GM12878 (cell line): ENCODE results near the gene CALN1. TPM values are rescaled to one million over a fixed set of nuclear protein-coding genes. Genes with fewer than 3 reads are reported as not detected.

Experiments
- ATAC-seq: fragments of 200-7000 bp; cut with Tn5 transposase; 3 replicates; pipeline ENCODE4 v1.9.1; 2020; ENCODE audit warnings: mild to moderate bottlenecking, moderate library complexity
- BruUV-seq: library from RNA; stranded (reverse); fragments of 400-500 nt; replicated peaks from 2 replicates; lab custom pipeline; 2021; lab: Mats Ljungman, UMichigan
- CTCF ChIA-PET: fragments of 300-600 bp; sonication (Branson Sonifier 250); formaldehyde crosslinking; extraction: SDS; loops from one replicate; lab custom pipeline; 2021; ENCODE audit warnings: inconsistent platforms; lab: Yijun Ruan, JAX
- POLR2A ChIA-PET: fragments of 350-600 bp; formaldehyde crosslinking; extraction: SDS; loops from one replicate; lab custom pipeline; 2021; ENCODE audit warnings: inconsistent platforms; lab: Charles Lee
- RAD21 ChIA-PET: fragments of 300-600 bp; sonication (Branson Sonifier 250); formaldehyde crosslinking; loops from one replicate; lab custom pipeline; 2023; ENCODE audit warnings: antibody characterized with exemption; ENCODE audit not compliant: unreplicated experiment; lab: Charles Lee
- SMC1A ChIA-PET: fragments of 300-600 bp; sonication (Branson Sonifier 250); formaldehyde crosslinking; loops from one replicate; lab custom pipeline; 2023; ENCODE audit not compliant: unreplicated experiment, uncharacterized antibody; lab: Charles Lee
- DNase-seq: peaks from one replicate; pipeline ENCODE4 v3.0.0-alpha.2; 2011; ENCODE audit warnings: low read depth, low spot score
- FAIRE-seq: peaks from 3 replicates; lab custom pipeline; 2011; peaks lifted over from hg19 to GRCh38; lab: Jason Lieb, UNC
- H2AFZ ChIP-seq: 2 replicates; pipeline ENCODE4 v1.6.0; 2011; ENCODE audit warnings: low read depth, low read length, control low read depth; ENCODE audit not compliant: control insufficient read depth
- H3K27ac ChIP-seq: 2 replicates; pipeline ENCODE4 v1.5.1; 2011; ENCODE audit warnings: control low read depth; ENCODE audit not compliant: control insufficient read depth, insufficient read depth
- H3K27me3 ChIP-seq, 2 experiments: replicated peaks in 1 of 2; 2 replicates each; pipeline versions ENCODE4 v1.6.0 to v1.6.1; 2011; ENCODE audit warnings: low read length in 1 of 2; ENCODE audit not compliant: control insufficient read depth in 2 of 2, insufficient read depth in 2 of 2
- H3K36me3 ChIP-seq, 2 experiments: 2 replicates each; pipeline ENCODE4 v1.5.1; 2011; ENCODE audit warnings: low read length in 1 of 2; ENCODE audit not compliant: control insufficient read depth in 2 of 2, insufficient read depth in 2 of 2
- H3K4me1 ChIP-seq: 2 replicates; pipeline ENCODE4 v1.6.1; 2011; ENCODE audit warnings: mild to moderate bottlenecking, low read length, moderate library complexity, mixed read lengths; ENCODE audit not compliant: control insufficient read depth, insufficient read depth
- H3K4me2 ChIP-seq: 2 replicates; pipeline ENCODE4 v1.6.0; 2011; ENCODE audit warnings: control low read depth; ENCODE audit not compliant: control insufficient read depth, insufficient read depth
- H3K4me3 ChIP-seq: fragments of 200-600 bp; sonication (generic); 2 replicates; pipeline ENCODE4 v1.5.1; 2016
- H3K79me2 ChIP-seq: 2 replicates; pipeline ENCODE4 v1.6.0; 2011; ENCODE audit warnings: low read length; ENCODE audit not compliant: control insufficient read depth, insufficient read depth
- H3K9ac ChIP-seq: 2 replicates; pipeline ENCODE4 v1.8.0; 2011; ENCODE audit warnings: low read length, control low read depth, mixed read lengths; ENCODE audit not compliant: control insufficient read depth, insufficient read depth
- H3K9me3 ChIP-seq: replicated peaks from 3 replicates; pipeline ENCODE4 v1.5.1; 2011; ENCODE audit warnings: mild to moderate bottlenecking, low read length; ENCODE audit not compliant: control insufficient read depth, insufficient read depth
- H4K20me1 ChIP-seq: 2 replicates; pipeline ENCODE4 v1.6.0; 2011; ENCODE audit not compliant: control insufficient read depth, insufficient read depth
- BMI1 ChIP-seq: fragments of 450-650 bp; IDR thresholded peaks from 2 replicates; pipeline ENCODE4 v1.6.1; 2016; ENCODE audit warnings: mild to moderate bottlenecking, moderate library complexity, borderline replicate concordance
- CREM ChIP-seq: IDR thresholded peaks from 2 replicates; pipeline ENCODE4 v1.6.1; 2014; ENCODE audit warnings: antibody characterized with exemption, low read depth
- EED ChIP-seq: sonication (generic); IDR thresholded peaks from 2 replicates; pipeline ENCODE4 v1.6.1; 2016; ENCODE audit warnings: antibody characterized with exemption, low read depth
- HDGF ChIP-seq: fragments of 450-650 bp; IDR thresholded peaks from 2 replicates; pipeline ENCODE4 v1.6.1; 2016; ENCODE audit warnings: antibody characterized with exemption
- IRF4 ChIP-seq: IDR thresholded peaks from 2 replicates; pipeline ENCODE4 v1.6.1; 2011; ENCODE audit warnings: low read depth, low read length
- LARP7 ChIP-seq: fragments of 450-650 bp; IDR thresholded peaks from 2 replicates; pipeline ENCODE4 v1.6.1; 2017; ENCODE audit warnings: mild to moderate bottlenecking
- PAX5 ChIP-seq: IDR thresholded peaks from 2 replicates; pipeline ENCODE4 v1.6.1; 2011; ENCODE audit warnings: low read depth, low read length, borderline replicate concordance
- PRDM15 ChIP-seq: fragments of 450-650 bp; formaldehyde crosslinking; IDR thresholded peaks from 2 replicates; pipeline ENCODE4 v1.4.0; 2020; ENCODE audit warnings: mild to moderate bottlenecking, moderate library complexity
- RAD21 ChIP-seq: IDR thresholded peaks from 2 replicates; pipeline ENCODE4 v1.6.1; 2011; ENCODE audit warnings: mild to moderate bottlenecking, low read depth, low read length, moderate library complexity; ENCODE audit not compliant: insufficient read depth
- RCOR1 ChIP-seq: conservative IDR thresholded peaks from 2 replicates; pipeline ENCODE4 v1.6.1; 2012; ENCODE audit warnings: low read depth, low read length, improper control_type of control experiment
- RFX5 ChIP-seq: IDR thresholded peaks from 2 replicates; pipeline ENCODE4 v1.6.1; 2011; ENCODE audit warnings: low read depth, low read length, improper control_type of control experiment
- RUNX3 ChIP-seq: IDR thresholded peaks from 2 replicates; pipeline ENCODE4 v1.6.1; 2012; ENCODE audit warnings: low read length, inconsistent platforms
- TCF7 ChIP-seq: IDR thresholded peaks from 2 replicates; pipeline ENCODE4 v1.6.1; 2014; ENCODE audit warnings: antibody characterized with exemption, borderline replicate concordance
- YBX1 ChIP-seq: fragments of 450-650 bp; IDR thresholded peaks from 2 replicates; pipeline ENCODE4 v1.6.1; 2016; ENCODE audit warnings: antibody characterized with exemption
- ZBTB4 ChIP-seq: fragments of 450-650 bp; formaldehyde crosslinking; IDR thresholded peaks from 2 replicates; pipeline ENCODE4 v1.4.0; 2022; ENCODE audit warnings: mild to moderate bottlenecking, moderate library complexity
- ZNF592 ChIP-seq: fragments of 450-650 bp; IDR thresholded peaks from 2 replicates; pipeline ENCODE4 v1.6.1; 2017; ENCODE audit warnings: mild to moderate bottlenecking, moderate library complexity
- WGBS: methylation state at CpG from one replicate; pipeline ENCODE4 v1.1.6; 2016; ENCODE audit warnings: low lambda C conversion rate; ENCODE audit not compliant: insufficient replicate concordance, insufficient coverage; ENCODE audit errors: missing lambda C conversion rate; 5-methylcytosine and 5-hydroxymethylcytosine counted together
- in situ Hi-C: fragments of 300-500 bp; cut with MboI; formaldehyde crosslinking; loops from 9 replicates; pipeline ENCODE4 v1.14.3; 2018; ENCODE audit warnings: mixed read lengths
- intact Hi-C: fragments of 100-400 bp; cut with micrococcal nuclease; formaldehyde crosslinking; loops from one replicate; pipeline ENCODE4 v1.14.2; 2022; ENCODE audit not compliant: unreplicated experiment
- polyA plus RNA-seq, 11 experiments: library from polyadenylated mRNA; depleted of rRNA in 4 of 11; unstranded in 6 of 11; stranded (reverse) in 5 of 11; fragments of >200 nt; fragmentation: Nextera tagmentation in 4 of 11; fragmentation: Illumina TruSeq in 1 of 11; extraction: Ambion mirVana in 4 of 11; extraction: Trizol in 1 of 11; gene quantifications; 1 replicate in 1 of 11; 2 replicates in 10 of 11; pipeline versions ENCODE4 v1.2.1 to v1.2.3, GENCODE V29; 2011 to 2016; ENCODE audit warnings: inconsistent platforms in 2 of 11, missing spikeins in 2 of 11, low read depth in 1 of 11
- total RNA-seq, 4 experiments: library from RNA; depleted of rRNA in 3 of 4; stranded (reverse); fragments of >200 nt in 3 of 4; fragmentation: Illumina TruSeq in 1 of 4; extraction: Trizol in 1 of 4; gene quantifications; 2 replicates each; pipeline versions ENCODE4 v1.2.1 to v1.2.3, GENCODE V29; 2013 to 2021

CALN1 gene
- total and polyA plus RNA-seq, 10 of the 15 experiments (the other 5 are each of a cell fraction or from before 2014, with no cell fraction given), result 0.48 to 15.3 (median 1.6) TPM

- Histone ChIP-seq H2AFZ (no peak overlapping the region), H3K4me3 (no peak overlapping the region), H3K36me3 (no peaks in the 10 kb centered on the region), H3K27me3 (no peaks in the 10 kb centered on the region), H3K27ac (no peak overlapping the region), H3K9ac (no peak overlapping the region), H4K20me1 (no peaks in the 10 kb centered on the region), H3K4me2 (no peak overlapping the region), H3K4me1 (no peaks in the 10 kb centered on the region), H3K79me2 (no peaks in the 10 kb centered on the region), H3K9me3 (no peaks in the 10 kb centered on the region; the same call in 2 of the 3 replicates)
- DNase-seq (no peak), ATAC-seq (no peak), FAIRE-seq (no peak)
- WGBS, result 1% methylated on average over 5 of the region's 5 CpGs
- ChIA-PET RAD21 (no interaction called here), POLR2A (no interaction called here), SMC1A (no interaction called here), CTCF (no interaction called here)
- intact Hi-C loops (no loop called here), in situ Hi-C loops (no loop called here)
- TF ChIP-seq CREM, result no peak
- no peak for TF ChIP-seq BMI1
- no peak for TF ChIP-seq RFX5
- TF ChIP-seq PRDM15 (CRISPR knock-in tag), result no peak
- TF ChIP-seq RCOR1, result no peak
- no peak for TF ChIP-seq ZNF592
- TF ChIP-seq IRF4, result no peak
- TF ChIP-seq RAD21, result no peak
- no peak for TF ChIP-seq YBX1
- no peak for TF ChIP-seq TCF7
- TF ChIP-seq PAX5, result no peak
- TF ChIP-seq EED, result no peak
- TF ChIP-seq ZBTB4, result no peak
- no peak for TF ChIP-seq RUNX3
- TF ChIP-seq HDGF, result no peak
- no peak for TF ChIP-seq LARP7
- no TSS peak for BruUV-seq
These were observed 501.1 kb downstream of the CALN1 start for GRCh38 chr7:71911051-71911450.
